Psoas muscle (tissue), 8 donors: ENCODE results near the gene MYO3B. TPM values are rescaled to one million over a fixed set of nuclear protein-coding genes. Genes with fewer than 3 reads are reported as not detected.
"Not testable (repeated sequence)": the region's sequence is repeated elsewhere in the genome, so short reads cannot be mapped to it uniquely, and the experiment has no call there.

ENCODE experiments used
- ATAC-seq, 4 donors: fragments of 200-7000 bp; cut with Tn5 transposase; one replicate each; pipeline ENCODE4 v1.9.1; 2020; ENCODE audit warnings: moderate library complexity in 3 of 4, mild to moderate bottlenecking in 2 of 4
- DNase-seq, 2 donors: peaks; one replicate each; pipeline ENCODE4 v3.0.0-alpha.2; 2020
- H3K27ac ChIP-seq: fragments of 200-600 bp; one replicate; pipeline ENCODE4 v1.8.0; 2022
- H3K27me3 ChIP-seq, 3 donors: fragments of 200-600 bp in 1 of 3; one replicate each; pipeline versions ENCODE4 v1.6.1 to v1.8.0; 2013 to 2022; ENCODE audit warnings: low read length in 2 of 3, mild to moderate bottlenecking in 2 of 3, moderate library complexity in 1 of 3; ENCODE audit not compliant: insufficient read depth in 3 of 3
- H3K36me3 ChIP-seq, 2 donors: fragments of 200-600 bp in 1 of 2; one replicate each; pipeline versions ENCODE4 v1.6.1 to v1.8.0; 2013 to 2022; ENCODE audit warnings: low read depth in 1 of 2, mild to moderate bottlenecking in 1 of 2, moderate library complexity in 1 of 2; ENCODE audit not compliant: insufficient read depth in 1 of 2
- H3K4me1 ChIP-seq: fragments of 200-600 bp; one replicate; pipeline ENCODE4 v1.8.0; 2022
- H3K4me3 ChIP-seq: fragments of 200-600 bp; one replicate; pipeline ENCODE4 v1.8.0; 2022; ENCODE audit warnings: mild to moderate bottlenecking
- H3K9me3 ChIP-seq: fragments of 200-600 bp; one replicate; pipeline ENCODE4 v1.8.0; 2022
- CTCF ChIP-seq: fragments of 200-600 bp; IDR thresholded peaks from one replicate; pipeline ENCODE4 v1.8.0; 2022; ENCODE audit warnings: antibody characterized with exemption
- WGBS, 3 donors: extraction: QIAGEN DNeasy Blood & Tissue Kit; methylation state at CpG; one replicate each; pipeline versions ENCODE4 v1.1.6 to v1.1.7; 2013; 5-methylcytosine and 5-hydroxymethylcytosine counted together
- intact Hi-C, 2 donors: fragments of 100-400 bp; cut with DNase I; formaldehyde crosslinking; loops; one replicate each; pipeline versions ENCODE4 v1.11.0 to v1.14.2; 2022
- polyA plus RNA-seq, 3 donors: library from polyadenylated mRNA; stranded (reverse); fragments of 200-250 nt; gene quantifications; one replicate each; pipeline ENCODE4 v1.2.3, GENCODE V29; 2013
- total RNA-seq, 4 donors: library from RNA; stranded (reverse); fragmentation: NEBNext Ultra II Directional in 2 of 4; extraction: Animal tissue kit (Norgen Biotek cat#: 25700) in 2 of 4; gene quantifications; one replicate each; pipeline versions ENCODE4 v1.2.1 to v1.2.4, GENCODE V29; 2021 to 2023
- donor health status: healthy with polysubstance abuse.
- donor health status: DM: no; HTN: no; CAD: no; lungs with moderate emphysema.
- donor health status: Bipolar disorder and iron deficiency.
- donor health status: healthy.
- donor health status: DM: yes; HTN: yes; CAD: no.
- donor health status: DM: no; HTN: no; CAD: no.
- donor health status: DM: no; HTN: no; CAD: no.
- donor health status: DM: yes; HTN: yes; CAD: no.

Gene MYO3B
- total and polyA plus RNA-seq, 7 donors = 0.04 to 0.32 TPM; not detected in 5

GRCh38 chr2:170276056-170276455 lies 98.1 kb downstream of the MYO3B start:
- Histone ChIP-seq H3K36me3 (no peaks in the 10 kb centered on the region), H3K27me3 (peaks cover 0 to 3% (median 0%) of the 10 kb centered on the region in 3 donors), H3K4me3 (no peak overlapping the region), H3K27ac (no peak overlapping the region), H3K9me3 (no peaks in the 10 kb centered on the region), H3K4me1 (no peaks in the 10 kb centered on the region)
- 64 to 71% (median 64%) methylated on average over 3 of the region's 3 CpGs for WGBS, 3 donors
- no peak for TF ChIP-seq CTCF
- no peak for DNase-seq
- ATAC-seq = no peak
- intact Hi-C loops = no loop called here

GRCh38 chr2:170276925-170277629 lies 99.1 kb downstream of the MYO3B start:
- no peak overlapping the region for H3K4me3 ChIP-seq
- no peaks in the 10 kb centered on the region for H3K36me3 ChIP-seq
- H3K27ac ChIP-seq = no peak overlapping the region
- 53 to 62% (median 61%) methylated on average over 2 of the region's 2 CpGs for WGBS, 3 donors
- ATAC-seq = no peak
- H3K27me3 ChIP-seq = peaks cover 0 to 3% (median 0%) of the 10 kb centered on the region in 3 donors
- no peaks in the 10 kb centered on the region for H3K4me1 ChIP-seq
- DNase-seq = no peak
- intact Hi-C loops = no loop called here
- H3K9me3 ChIP-seq = no peaks in the 10 kb centered on the region
- TF ChIP-seq CTCF = no peak

GRCh38 chr2:170277951-170278350 lies 100.0 kb downstream of the MYO3B start:
- TF ChIP-seq CTCF = no peak
- H3K4me1 ChIP-seq = no peaks in the 10 kb centered on the region
- H3K9me3 ChIP-seq = no peaks in the 10 kb centered on the region
- H3K4me3 ChIP-seq = no peak overlapping the region
- no peak overlapping the region for H3K27ac ChIP-seq
- no peaks in the 10 kb centered on the region for H3K36me3 ChIP-seq
- peaks cover 0 to 3% (median 0%) of the 10 kb centered on the region in 3 donors for H3K27me3 ChIP-seq
- ATAC-seq (no peak), DNase-seq (no peak)
- intact Hi-C loops = no loop called here
- 77 to 84% (median 83%) methylated on average over 2 of the region's 2 CpGs for WGBS, 3 donors

GRCh38 chr2:170279615-170280014 lies 101.7 kb downstream of the MYO3B start:
- H3K27me3 ChIP-seq, H3K9me3 ChIP-seq, intact Hi-C loops, H3K27ac ChIP-seq, ATAC-seq, H3K4me1 ChIP-seq, H3K4me3 ChIP-seq, DNase-seq, H3K36me3 ChIP-seq: not testable (repeated sequence)
- 46 to 98% (median 93%) methylated on average over 2 of the region's 2 CpGs for WGBS, 3 donors

GRCh38 chr2:170282851-170283250 lies 104.9 kb downstream of the MYO3B start:
- no peak for TF ChIP-seq CTCF
- ATAC-seq = no peak
- H3K4me1 ChIP-seq = no peaks in the 10 kb centered on the region
- 38 to 41% (median 38%) methylated on average over 3 of the region's 3 CpGs for WGBS, 3 donors
- no peaks in the 10 kb centered on the region for H3K36me3 ChIP-seq
- no peaks in the 10 kb centered on the region for H3K27me3 ChIP-seq
- H3K27ac ChIP-seq = no peak overlapping the region
- no peak for DNase-seq
- no peaks in the 10 kb centered on the region for H3K9me3 ChIP-seq
- no peak overlapping the region for H3K4me3 ChIP-seq
- intact Hi-C loops = no loop called here
